Tibial artery (tissue), 4 donors: ENCODE results near the gene PNPLA5.

ENCODE experiments used
- DNase-seq, 2 donors: peaks; one replicate each; pipeline ENCODE4 v3.0.0-alpha.2; 2019
- H3K27ac ChIP-seq, 2 donors: fragments of 200-600 bp; sonication (generic) in 1 of 2; 1 replicate in 1 of 2; 2 replicates in 1 of 2; pipeline ENCODE4 v1.5.1; 2018 to 2019; ENCODE audit warnings: mild to moderate bottlenecking in 1 of 2
- H3K27me3 ChIP-seq, 2 donors: fragments of 200-600 bp; sonication (generic) in 1 of 2; one replicate each; pipeline versions ENCODE4 v1.5.1 to v1.6.0; 2016 to 2019
- H3K36me3 ChIP-seq, 3 donors: fragments of 200-600 bp; sonication (generic) in 2 of 3; one replicate each; pipeline ENCODE4 v1.5.1; 2016 to 2019; ENCODE audit warnings: mild to moderate bottlenecking in 2 of 3
- H3K4me1 ChIP-seq, 4 donors: fragments of 200-600 bp; sonication (generic) in 2 of 4; 1 replicate in 3 of 4; 2 replicates in 1 of 4; pipeline ENCODE4 v1.5.1; 2016 to 2019
- H3K4me3 ChIP-seq, 2 donors: fragments of 200-600 bp; sonication (generic) in 1 of 2; 1 replicate in 1 of 2; 2 replicates in 1 of 2; pipeline ENCODE4 v1.5.1; 2018 to 2019; ENCODE audit warnings: mild to moderate bottlenecking in 2 of 2
- H3K9me3 ChIP-seq, 3 donors: fragments of 200-600 bp; sonication (generic) in 1 of 3; one replicate each; pipeline ENCODE4 v1.5.1; 2016 to 2019
- CTCF ChIP-seq, 2 experiments: fragments of 200-600 bp in 1 of 2; fragments of 450-650 bp in 1 of 2; IDR thresholded peaks; one replicate each; pipeline ENCODE4 v1.5.1; 2017 to 2019; ENCODE audit warnings: antibody characterized with exemption in 2 of 2, mild to moderate bottlenecking in 1 of 2, moderate library complexity in 1 of 2
- intact Hi-C: fragments of 100-400 bp; cut with DNase I; formaldehyde crosslinking; loops from one replicate; pipeline ENCODE4 v1.15.0; 2023; ENCODE audit warnings: low total_unique reads

The PNPLA5 gene

GRCh38 chr22:43900206-43900605 is 8.4 kb upstream of the PNPLA5 start:
- no peak for DNase-seq
- Histone ChIP-seq H3K9me3 (no peaks in the 10 kb centered on the region), H3K36me3 (no peaks in the 10 kb centered on the region), H3K4me3 (no peak overlapping the region), H3K4me1 (no peaks in the 10 kb centered on the region), H3K27me3 (peaks cover 0 to 31% of the 10 kb centered on the region in 2 donors), H3K27ac (no peak overlapping the region)
- TF ChIP-seq CTCF (IDR thresholded peaks at IDR 0.05) = no peak
- intact Hi-C loops = no loop called here

- H3K9me3 ChIP-seq = no peaks in the 10 kb centered on the region
- DNase-seq = no peak
- TF ChIP-seq CTCF (IDR thresholded peaks at IDR 0.05) = no peak
- H3K4me1 ChIP-seq = no peaks in the 10 kb centered on the region
- H3K36me3 ChIP-seq = no peaks in the 10 kb centered on the region
- no peak overlapping the region for H3K4me3 ChIP-seq
- H3K27ac ChIP-seq = no peak overlapping the region
- H3K27me3 ChIP-seq = peaks cover 0 to 26% of the 10 kb centered on the region in 2 donors
- intact Hi-C loops = no loop called here
Measured at GRCh38 chr22:43897751-43898261, 6.0 kb upstream of the PNPLA5 start.

- Histone ChIP-seq H3K4me3 (no peak overlapping the region), H3K27me3 (peaks cover 0 to 33% of the 10 kb centered on the region in 2 donors), H3K4me1 (peaks cover 0 to 7% (median 6%) of the 10 kb centered on the region in 4 donors), H3K27ac (no peak overlapping the region), H3K36me3 (no peaks in the 10 kb centered on the region), H3K9me3 (no peaks in the 10 kb centered on the region)
- intact Hi-C loops = no loop called here
- no peak for DNase-seq
- no peak for TF ChIP-seq CTCF (IDR thresholded peaks at IDR 0.05)
Measured at GRCh38 chr22:43895986-43896645, 4.3 kb upstream of the PNPLA5 start.

- no peak overlapping the region for H3K27ac ChIP-seq
- no peak overlapping the region for H3K4me3 ChIP-seq
- DNase-seq = no peak
- peaks cover 0 to 10% (median 9%) of the 10 kb centered on the region in 4 donors for H3K4me1 ChIP-seq
- TF ChIP-seq CTCF (IDR thresholded peaks at IDR 0.05) = no peak
- H3K36me3 ChIP-seq = no peaks in the 10 kb centered on the region
- intact Hi-C loops = no loop called here
- H3K9me3 ChIP-seq = no peaks in the 10 kb centered on the region
- H3K27me3 ChIP-seq = peaks cover 0 to 50% of the 10 kb centered on the region in 2 donors
Measured at GRCh38 chr22:43894122-43894521, 2.3 kb upstream of the PNPLA5 start.

- DNase-seq = no peak
- Histone ChIP-seq H3K27ac (no peak overlapping the region), H3K4me1 (peaks cover 0 to 10% (median 9%) of the 10 kb centered on the region in 4 donors), H3K4me3 (no peak overlapping the region), H3K36me3 (no peaks in the 10 kb centered on the region), H3K27me3 (peaks cover 0 to 58% of the 10 kb centered on the region in 2 donors), H3K9me3 (no peaks in the 10 kb centered on the region)
- no peak for TF ChIP-seq CTCF (IDR thresholded peaks at IDR 0.05)
- intact Hi-C loops = no loop called here
Measured at GRCh38 chr22:43893266-43893665, 1.5 kb upstream of the PNPLA5 start.
